ENCODE results near the gene CCDC27. TPM values are rescaled to one million over a fixed set of nuclear protein-coding genes. Genes with fewer than 3 reads are reported as not detected.
A peak's percentile ranks its signal among the peaks of the same experiment; 100 is the strongest.

Gene CCDC27
- total RNA-seq, 1 donor from 2014 or later, result not detected

GRCh38 chr1:3772027-3772714 lies 19.9 kb downstream of the CCDC27 start:
- Histone ChIP-seq H3K4me3 (ENCODE audit: low read depth, low read length) (peak overlapping the region; percentile 52), H3K36me3 (ENCODE audit: control insufficient read depth, insufficient read depth, low read length) (no peaks in the 10 kb centered on the region), H3K27me3 (ENCODE audit: control insufficient read depth, insufficient read depth, low read length) (peaks cover 4% of the 10 kb centered on the region)
- FAIRE-seq, result no peak
- DNase-seq (ENCODE audit: low read depth), result peak; percentile 58
- TF ChIP-seq CTCF (IDR thresholded peaks at IDR 0.05; ENCODE audit: insufficient read depth, low read length, severe bottlenecking), result no peak

- Histone ChIP-seq H3K27me3 (ENCODE audit: control insufficient read depth, insufficient read depth, low read length) (peaks cover 4% of the 10 kb centered on the region), H3K36me3 (ENCODE audit: control insufficient read depth, insufficient read depth, low read length) (no peaks in the 10 kb centered on the region), H3K4me3 (ENCODE audit: low read depth, low read length) (peak within 1 kb of the TSS; percentile 52)
- TF ChIP-seq CTCF (IDR thresholded peaks at IDR 0.05; ENCODE audit: insufficient read depth, low read length, severe bottlenecking), result no peak
- FAIRE-seq, result no peak
- no peak for DNase-seq (ENCODE audit: low read depth)
Observed at GRCh38 chr1:3772715-3773571, 20.7 kb downstream of the CCDC27 start, which contains the start of gene SMIM1. Gene SMIM1 (plus strand): TSS chr1:3772749. CDS start chr1:3775374, 2,625 bp downstream.

- H3K27me3 ChIP-seq (ENCODE audit: control insufficient read depth, insufficient read depth, low read length), result peaks cover 4% of the 10 kb centered on the region
- FAIRE-seq (no peak), DNase-seq (ENCODE audit: low read depth) (no peak)
- H3K4me3 ChIP-seq (ENCODE audit: low read depth, low read length), result no peak overlapping the region
- no peak for TF ChIP-seq CTCF (IDR thresholded peaks at IDR 0.05; ENCODE audit: insufficient read depth, low read length, severe bottlenecking)
- no peaks in the 10 kb centered on the region for H3K36me3 ChIP-seq (ENCODE audit: control insufficient read depth, insufficient read depth, low read length)
Observed at GRCh38 chr1:3773572-3774275, 21.5 kb downstream of the CCDC27 start.

- no peak for DNase-seq (ENCODE audit: low read depth)
- peaks cover under 1% of the 10 kb centered on the region for H3K36me3 ChIP-seq (ENCODE audit: control insufficient read depth, insufficient read depth, low read length)
- H3K4me3 ChIP-seq (ENCODE audit: low read depth, low read length), result no peak overlapping the region
- FAIRE-seq, result no peak
- TF ChIP-seq CTCF (IDR thresholded peaks at IDR 0.05; ENCODE audit: insufficient read depth, low read length, severe bottlenecking), result no peak
- H3K27me3 ChIP-seq (ENCODE audit: control insufficient read depth, insufficient read depth, low read length), result peaks cover 4% of the 10 kb centered on the region
Observed at GRCh38 chr1:3774276-3774945, 22.2 kb downstream of the CCDC27 start.

GRCh38 chr1:3774946-3775489 lies 22.8 kb downstream of the CCDC27 start:
- peaks cover 4% of the 10 kb centered on the region for H3K27me3 ChIP-seq (ENCODE audit: control insufficient read depth, insufficient read depth, low read length)
- DNase-seq (ENCODE audit: low read depth) (no peak), FAIRE-seq (no peak)
- peaks cover 2% of the 10 kb centered on the region for H3K36me3 ChIP-seq (ENCODE audit: control insufficient read depth, insufficient read depth, low read length)
- H3K4me3 ChIP-seq (ENCODE audit: low read depth, low read length), result no peak overlapping the region
- TF ChIP-seq CTCF (IDR thresholded peaks at IDR 0.05; ENCODE audit: insufficient read depth, low read length, severe bottlenecking), result no peak

Measured in bronchial epithelial cell (primary cell).